Activated gamma-delta T cell (primary cell): ENCODE measurements around the gene ZNF341.
"Not testable (repeated sequence)": the region's sequence is repeated elsewhere in the genome, so short reads cannot be mapped to it uniquely, and the experiment has no call there.

Experiments used
- DNase-seq: peaks from one replicate; lab custom pipeline; 2025; lab: John Stamatoyannopoulos, UW

The ZNF341 gene

DNA sequence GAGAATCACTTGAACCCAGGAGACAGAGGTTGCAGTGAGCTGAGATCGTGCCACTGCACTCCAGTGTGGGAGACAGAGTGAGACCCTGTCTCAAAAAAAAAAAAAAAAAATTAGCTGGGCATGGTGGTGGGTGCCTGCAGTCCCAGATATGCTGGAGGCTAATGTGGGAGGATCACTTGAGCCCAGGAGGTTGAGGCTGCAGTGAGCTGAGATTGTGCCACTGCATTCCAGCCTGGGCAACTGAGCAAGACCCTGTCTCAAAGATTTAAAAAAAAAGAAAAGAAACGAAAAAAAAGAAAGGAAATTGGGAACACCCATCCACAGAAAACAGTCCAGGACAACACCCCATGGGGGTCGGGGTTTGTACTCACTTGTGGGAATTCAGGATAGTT, 60.8 kb downstream of the ZNF341 start:
- not testable (repeated sequence) for DNase-seq

DNA sequence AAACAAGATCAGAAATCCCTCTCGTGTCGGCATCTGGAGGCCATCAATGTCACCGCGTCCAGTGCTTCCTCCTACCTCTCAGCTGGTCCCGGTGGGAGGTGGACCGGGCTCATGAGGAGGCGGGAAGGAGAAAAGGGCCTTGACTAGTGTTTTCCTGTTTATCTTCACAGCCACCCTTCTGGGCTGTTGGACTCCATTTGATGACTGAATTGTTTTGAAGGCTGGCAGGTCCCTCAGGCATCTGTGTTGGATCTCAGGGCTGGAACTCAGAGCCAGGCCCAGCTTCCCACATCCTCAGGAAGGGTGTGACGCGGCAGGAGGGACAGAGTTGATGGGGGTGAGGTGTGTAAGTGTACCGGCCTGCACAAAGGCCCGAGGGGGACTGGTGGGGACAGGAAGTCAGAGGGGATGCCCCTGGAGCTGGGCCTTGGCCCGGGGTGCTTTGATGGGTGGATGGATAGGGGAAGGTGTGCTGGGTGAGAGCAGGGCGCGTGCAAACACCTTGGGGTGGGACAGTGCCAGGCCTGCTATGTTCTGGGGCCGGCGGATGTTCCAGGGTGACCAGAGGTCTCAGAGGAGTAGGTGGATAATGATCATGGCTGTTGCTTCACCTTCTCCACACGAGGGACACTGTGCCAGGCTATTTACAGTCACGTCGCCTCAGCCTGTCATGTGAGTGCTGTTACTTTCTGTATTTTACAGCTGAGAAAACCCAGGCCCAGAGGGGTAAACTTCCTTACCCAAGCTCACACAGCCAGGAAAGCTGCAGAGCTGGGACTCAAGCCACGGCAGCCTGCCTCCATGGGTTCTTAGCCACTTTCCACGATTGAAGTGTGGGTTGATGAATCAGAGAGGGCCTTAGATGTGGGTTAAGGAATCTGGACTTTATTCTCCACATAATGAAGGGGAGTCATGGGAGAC, 61.5 kb downstream of the ZNF341 start:
- no peak for DNase-seq

DNA sequence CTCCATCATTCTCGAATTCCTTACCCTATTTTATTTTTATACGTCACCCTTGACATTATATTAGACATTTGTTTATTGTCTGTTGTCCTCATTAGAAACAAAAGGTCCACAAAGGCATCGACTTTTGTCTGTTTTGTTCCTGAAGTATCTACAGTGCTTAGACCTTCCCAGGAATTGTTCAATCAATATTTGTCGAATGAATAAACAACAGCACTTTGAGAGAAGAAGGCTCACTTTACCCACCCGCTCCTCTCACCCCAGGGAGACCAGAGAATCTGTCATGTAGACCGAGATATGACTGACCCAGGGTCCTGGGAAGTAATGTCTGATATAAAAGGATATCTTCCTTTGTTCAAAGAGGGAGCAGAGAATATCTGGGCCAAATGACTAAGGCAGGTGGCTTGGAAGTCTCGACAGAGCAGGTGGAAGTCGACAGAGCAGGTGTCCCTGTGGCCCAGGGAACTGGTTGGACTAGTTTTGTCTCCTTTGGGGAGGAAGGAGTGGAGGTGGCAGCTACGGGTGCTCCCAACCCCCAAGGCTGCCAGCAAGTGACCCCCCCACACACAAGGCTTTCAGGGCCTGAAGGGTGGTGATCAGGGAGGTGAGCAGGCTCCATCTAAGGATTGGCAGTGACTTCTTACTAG, 64.6 kb downstream of the ZNF341 start:
- no peak for DNase-seq

DNA sequence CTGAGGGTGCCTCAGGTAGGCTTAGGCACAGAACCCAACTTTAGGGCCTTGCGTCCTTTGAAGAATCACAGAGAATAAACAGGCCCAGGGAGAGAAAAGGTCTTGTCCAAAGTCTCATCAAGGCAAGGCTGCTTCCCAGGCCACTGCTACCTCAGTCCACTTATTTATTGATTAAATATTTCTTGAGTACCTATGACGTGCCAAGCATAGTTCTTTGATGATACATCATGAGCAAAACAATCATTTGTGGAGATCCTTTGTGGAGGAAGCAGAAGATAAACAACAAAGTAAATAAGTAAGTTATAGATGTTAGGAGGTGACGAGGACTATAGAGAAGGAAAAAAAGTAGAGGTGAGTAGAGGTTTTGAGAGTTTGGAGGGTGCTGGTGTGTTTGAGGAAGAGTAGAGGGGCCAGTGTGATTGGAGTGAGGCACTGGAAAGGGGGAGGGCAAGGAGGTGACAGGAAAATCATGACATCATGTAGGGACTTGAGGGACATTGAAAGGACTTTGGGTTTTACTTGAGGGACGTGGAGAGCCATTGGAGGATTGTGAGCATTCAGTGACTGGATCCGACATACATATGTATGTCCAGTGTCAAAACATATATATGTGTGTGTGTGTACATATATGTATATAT, 65.2 kb downstream of the ZNF341 start:
- no peak for DNase-seq

DNA sequence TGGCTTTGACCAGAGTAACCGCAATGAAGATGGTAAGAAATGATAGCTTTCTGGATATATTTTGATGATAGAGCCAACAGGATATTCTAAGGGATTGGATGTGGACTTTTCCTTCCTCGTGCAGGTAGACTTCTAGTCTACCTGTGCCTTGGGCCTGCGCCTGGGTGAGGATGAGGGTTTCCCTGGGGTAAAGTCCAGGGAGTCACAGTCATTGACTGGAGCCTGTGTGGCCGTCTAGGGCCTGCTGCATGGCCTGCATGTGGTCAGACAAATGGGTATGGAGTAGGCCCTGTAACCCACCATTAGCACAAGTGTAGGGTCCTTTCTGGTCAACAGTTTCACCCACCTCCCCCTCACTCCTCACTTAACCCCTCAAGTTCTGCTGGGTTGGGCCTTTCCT, 66.6 kb downstream of the ZNF341 start:
- no peak for DNase-seq

DNA sequence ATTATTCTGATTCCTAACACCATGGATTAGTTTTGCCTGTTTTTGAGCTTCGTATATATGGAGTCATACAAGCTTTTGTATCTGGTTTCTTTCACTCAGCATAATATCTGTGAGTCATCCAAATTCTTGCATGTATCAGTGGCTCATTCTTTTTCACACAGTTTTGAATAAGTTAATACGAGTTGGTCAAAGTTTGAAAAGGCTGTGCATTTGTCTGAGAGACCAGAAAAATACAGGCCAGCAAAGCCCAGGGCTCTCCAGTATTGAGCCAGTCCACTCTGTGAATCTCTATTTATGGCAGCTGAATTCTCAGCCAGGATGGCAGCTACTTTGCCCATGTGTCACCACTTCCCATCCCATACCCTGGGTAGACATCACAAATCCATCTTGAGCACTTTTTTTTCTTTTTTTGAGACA, 72.1 kb downstream of the ZNF341 start:
- DNase-seq: no peak

DNA sequence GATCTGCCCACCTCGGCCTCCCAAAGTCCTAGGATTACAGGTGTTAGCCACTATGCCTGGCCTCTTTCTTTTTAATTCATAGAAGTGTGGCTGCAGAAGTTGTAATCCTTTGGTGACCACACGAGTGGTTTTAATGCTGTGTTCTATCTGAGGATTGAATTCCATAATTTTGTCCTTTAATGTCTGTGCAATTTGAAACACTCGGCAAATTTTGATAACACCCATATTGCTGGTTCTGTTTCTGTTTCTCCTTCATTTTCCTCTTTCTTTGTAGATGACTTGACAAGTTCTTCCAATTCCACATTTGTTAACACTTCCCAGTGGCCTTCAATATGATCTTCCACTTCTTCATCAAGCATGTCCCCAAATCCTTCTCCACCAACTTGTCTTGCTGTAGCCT, 76.6 kb downstream of the ZNF341 start:
- DNase-seq: no peak

DNA sequence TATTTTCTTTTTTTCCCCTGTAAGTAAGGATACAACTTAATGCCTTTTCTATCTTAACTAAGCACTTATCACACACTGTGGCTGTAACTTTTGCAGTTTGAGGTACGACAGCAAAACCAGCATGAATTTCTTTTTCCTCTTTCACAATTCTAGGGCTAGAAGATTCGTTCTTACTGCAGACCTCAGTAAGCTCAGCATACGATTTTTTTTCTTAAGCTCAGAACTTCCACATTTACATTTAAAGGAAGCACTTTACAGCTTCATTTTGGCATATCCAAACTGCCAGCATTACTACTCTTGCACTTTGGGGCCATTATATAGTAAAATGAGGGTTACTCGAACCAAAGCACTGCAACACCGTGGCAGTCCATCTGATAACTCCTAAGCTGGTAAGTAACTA, 78.5 kb downstream of the ZNF341 start:
- no peak for DNase-seq

DNA sequence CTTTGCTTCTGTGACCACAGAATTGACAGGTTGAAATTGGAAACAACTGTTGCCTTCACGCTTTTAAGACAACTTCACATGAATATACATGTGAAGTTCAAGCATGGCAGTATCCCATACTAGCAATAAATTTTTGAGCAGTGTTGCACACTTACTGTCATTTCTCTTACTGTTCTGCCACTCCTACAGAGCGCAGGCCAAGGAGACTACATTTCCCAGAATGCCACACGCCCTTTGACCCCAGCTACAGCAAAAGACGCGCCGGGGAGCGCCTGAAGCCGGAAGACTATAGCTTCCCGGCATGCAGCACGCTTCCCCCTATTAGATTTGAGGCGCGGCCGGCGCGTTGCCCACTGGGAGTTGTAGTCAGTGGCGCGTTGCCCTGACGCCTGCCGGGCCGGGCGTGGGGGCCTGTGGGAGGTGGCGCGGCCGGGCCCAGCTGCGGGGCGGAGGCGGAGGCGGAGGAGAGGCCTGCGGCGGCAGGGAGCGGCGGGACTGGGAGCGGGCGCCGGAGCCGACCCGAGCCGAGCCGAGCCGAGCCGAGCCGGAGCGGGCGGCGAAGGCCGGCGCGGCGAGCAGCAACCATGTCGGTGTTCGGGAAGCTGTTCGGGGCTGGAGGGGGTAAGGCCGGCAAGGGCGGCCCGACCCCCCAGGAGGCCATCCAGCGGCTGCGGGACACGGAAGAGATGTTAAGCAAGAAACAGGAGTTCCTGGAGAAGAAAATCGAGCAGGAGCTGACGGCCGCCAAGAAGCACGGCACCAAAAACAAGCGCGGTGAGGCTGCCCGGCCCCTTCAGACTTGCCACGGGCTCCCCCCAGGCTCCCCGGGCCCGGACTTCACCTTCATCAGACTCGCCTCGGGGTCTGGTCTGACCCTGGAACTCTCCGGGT, 79.3 kb downstream of the ZNF341 start, which contains the start of gene CHMP4B:
CHMP4B (plus strand) TSS at position 464 of the 891 bp plus-strand sequence; CDS start at position 585, 121 bp downstream.
- DNase-seq: peak; percentile 98

DNA sequence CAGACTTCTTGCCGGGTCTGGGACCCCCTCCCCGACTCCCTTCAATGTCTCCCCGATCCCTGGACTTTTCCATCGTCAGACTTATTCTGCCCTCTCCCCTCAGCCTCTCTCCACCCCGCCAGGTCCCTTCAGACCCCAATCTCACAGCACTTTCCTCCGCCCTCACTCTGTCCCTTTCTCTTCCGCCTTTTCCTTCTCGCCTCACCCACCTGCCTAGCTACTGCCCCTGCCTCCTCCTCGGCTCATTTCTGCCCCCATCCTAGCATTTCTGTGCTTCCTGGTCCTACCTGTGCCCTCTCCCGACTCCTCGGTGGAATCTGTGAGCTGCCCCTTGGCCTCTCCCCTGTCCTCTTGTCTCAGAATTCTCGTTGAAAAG, 80.0 kb downstream of the ZNF341 start:
- no peak for DNase-seq

DNA sequence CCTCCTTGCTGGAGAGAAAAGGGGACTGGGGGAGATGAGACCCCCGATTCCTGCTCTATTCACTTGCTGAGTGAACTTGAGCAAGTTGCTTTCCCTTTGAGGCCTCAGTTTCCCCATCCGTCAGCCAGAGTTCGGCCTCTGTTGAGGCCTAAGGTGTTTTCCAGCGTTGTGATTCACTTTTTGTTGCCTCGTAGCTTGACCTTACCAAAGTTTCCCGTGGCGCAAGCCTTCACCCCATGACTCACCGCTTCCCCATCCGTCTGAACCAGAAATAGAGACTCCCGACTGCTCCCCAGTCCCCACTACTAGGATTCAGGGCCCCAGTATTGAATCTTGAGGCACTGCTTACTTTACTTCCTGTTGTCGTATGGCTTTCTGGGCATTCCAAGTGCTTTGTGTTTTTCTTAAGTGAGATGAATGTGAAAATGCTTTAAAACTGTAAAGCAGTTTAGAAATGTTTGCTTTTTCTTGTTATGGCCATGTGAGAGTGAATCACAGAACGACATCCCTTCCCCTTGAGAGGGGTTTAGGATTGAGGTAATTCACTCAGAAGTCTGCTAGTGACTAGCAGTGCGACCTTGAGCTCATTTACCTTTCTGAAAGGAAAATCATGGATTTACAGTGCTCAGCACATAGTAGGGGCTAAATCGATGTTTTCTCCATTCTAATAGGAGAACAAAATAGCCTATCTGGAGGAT, 80.5 kb downstream of the ZNF341 start:
- no peak for DNase-seq

DNA sequence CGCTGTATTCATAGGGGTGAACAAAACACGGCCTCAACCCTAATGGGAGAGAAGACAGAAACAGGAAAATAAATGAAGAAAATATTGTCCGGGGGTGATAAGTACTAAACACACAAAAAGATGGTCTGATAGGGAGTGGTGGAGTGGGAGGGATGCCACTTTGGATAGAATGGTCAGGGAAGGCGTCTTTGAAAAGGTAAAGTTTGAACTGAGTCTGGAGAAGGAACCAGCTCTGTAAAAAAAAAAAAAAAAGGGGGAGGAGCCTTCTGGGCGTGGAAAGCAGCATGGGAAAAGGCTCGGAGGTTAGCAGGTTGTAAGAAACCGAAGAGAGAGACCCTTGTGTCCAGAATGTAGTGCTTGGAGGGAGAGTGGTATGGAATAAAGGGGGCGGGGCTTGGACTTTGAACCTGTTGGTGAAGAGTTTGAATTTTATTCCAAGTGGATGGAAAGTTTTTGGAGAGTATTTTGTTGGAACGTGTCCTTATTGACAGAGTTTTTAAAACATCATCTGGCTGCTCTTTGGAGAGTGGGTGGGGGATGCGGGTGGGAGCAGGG, 81.2 kb downstream of the ZNF341 start:
- no peak for DNase-seq

DNA sequence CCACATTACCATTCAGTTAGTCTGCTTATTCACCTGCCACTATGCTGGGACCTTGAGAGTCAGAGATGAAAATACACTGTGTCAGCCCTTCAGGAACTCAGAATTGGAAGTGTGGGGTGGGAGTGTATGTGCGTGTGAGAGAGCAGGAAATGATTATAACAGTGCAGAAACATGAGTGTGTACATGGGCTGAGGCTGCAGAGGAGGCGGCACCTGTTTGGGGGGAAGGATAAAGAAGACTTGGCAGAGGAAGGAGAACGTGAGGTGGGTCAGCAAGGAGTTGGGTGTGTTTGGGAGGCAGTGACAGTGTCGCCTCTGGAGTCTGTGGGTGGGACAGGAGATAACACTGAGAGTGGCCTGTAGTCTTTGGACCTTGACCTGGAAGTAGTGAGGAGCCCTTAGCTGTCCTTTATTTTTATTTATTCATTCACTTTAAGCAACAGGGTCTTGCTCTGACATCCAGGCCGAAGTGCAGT, 82.5 kb downstream of the ZNF341 start:
- DNase-seq: no peak

DNA sequence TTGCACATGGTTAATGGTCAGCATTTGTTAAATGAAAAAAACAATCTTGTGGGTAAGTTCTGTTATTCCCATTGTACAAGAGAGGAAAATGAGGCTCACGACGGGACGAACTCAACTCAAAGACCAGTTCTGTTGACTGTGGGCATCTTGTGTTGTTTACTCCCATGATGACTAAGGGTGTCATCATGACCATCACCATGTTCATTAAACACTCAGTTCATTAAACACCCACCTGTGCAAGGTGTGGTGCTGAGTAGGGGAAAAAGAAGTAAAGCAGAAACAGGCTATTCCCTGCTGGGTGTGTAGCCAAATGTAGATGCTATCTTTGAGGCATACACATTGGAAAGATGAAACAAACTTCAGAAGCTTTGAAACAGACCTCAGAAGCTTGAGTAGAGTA, 83.9 kb downstream of the ZNF341 start:
- no peak for DNase-seq

DNA sequence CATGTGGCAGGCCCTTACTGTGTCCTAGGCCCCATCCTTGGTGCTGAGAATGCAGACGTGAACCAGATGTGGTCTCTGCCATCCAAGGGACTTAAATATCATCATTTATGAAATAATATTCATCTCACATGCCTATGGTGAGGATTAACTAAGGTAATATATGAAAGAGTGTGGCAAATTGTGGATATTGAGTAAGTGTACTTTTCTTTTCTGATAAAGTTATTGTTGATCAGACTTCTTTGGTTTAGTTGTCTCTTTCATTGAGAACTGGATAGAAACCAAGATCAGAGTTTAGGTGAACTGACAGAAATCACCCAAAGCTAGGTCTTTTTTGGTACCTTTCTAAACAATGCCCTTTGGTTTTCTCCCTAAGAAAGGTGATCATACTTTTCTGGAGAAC, 84.4 kb downstream of the ZNF341 start:
- no peak for DNase-seq

DNA sequence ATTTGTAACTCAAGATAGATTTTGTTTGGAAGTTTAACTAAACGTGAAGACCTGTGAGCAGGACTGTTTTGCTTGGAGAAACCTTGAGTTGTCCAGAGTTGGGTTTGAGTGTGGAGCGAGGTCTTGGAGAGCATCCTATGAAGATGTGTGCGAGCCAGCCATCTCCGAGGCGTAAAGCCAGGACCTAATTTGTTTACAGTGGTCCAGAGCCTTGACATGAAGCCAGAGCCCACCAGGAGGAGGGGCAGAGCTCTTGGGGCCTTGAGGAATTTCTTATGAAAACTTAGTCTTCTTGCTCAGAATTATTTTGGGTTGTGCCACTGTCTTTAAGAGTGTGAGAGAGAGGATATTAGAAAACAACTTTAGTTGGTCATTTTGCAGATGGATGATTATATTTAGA, 85.6 kb downstream of the ZNF341 start:
- no peak for DNase-seq

DNA sequence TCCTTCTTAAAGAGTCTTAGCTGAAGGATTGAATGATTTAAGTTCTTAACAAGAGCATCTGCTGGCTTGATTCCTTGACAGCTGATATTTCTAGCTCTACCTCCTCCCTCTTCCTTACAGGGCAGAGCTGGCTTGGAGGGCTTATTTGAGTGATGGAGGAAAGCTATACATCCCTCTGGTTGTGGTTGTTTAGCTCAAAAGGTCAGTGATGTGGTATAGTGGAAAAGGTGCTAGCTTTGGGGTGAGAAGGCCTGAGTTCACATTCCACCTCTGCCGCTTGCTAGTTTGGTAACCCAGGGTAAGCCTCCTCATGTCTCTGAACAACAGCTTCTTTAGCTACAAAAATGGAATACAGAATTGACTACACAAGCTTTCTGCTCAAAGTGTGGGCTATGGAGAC, 87.7 kb downstream of the ZNF341 start:
- DNase-seq: no peak

DNA sequence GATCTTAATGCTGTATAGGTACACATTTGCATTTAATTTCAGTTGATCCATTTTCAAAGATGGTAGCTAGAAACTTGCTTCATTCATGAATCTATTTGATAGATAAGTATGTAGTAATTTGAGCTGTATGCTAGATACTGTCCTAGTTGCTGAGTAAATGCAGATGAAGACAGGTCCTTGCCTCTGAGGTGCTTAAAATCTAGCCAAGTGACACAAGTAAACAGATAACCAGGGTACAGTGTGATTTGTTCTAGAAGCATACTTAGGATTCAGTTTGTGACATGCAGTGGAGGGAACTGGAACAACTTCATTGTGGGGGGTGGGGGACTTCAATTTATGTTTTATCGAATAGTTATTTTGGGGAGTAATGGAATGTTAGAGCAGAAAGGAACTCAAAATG, 88.6 kb downstream of the ZNF341 start:
- DNase-seq: no peak

DNA sequence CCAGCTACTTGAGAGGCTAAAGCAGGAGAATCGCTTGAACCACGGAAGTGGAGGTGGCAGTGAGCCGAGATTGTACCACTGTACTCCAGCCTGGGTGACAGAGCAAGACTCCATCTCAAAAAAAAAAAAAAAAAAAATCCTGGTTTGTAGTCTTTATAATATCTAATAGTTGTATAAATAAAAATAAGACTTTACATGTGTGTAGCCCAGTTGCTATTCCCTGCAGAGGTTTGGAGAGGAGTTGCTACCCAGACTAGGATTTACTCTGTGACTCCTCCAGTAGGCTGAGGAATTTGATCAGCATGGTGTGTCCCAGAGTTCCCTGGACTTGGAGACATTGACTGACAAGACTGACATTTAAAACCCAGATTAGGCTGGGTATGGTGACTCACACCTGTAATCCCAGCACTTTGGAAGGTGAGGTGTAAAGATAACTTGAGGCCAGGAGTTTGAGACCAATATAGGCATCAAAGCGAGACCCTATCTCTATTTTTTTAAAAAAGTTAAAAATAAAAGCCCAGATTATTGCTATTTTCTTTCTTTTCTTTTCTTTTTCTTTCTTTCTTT, 89.6 kb downstream of the ZNF341 start:
- DNase-seq: no peak

DNA sequence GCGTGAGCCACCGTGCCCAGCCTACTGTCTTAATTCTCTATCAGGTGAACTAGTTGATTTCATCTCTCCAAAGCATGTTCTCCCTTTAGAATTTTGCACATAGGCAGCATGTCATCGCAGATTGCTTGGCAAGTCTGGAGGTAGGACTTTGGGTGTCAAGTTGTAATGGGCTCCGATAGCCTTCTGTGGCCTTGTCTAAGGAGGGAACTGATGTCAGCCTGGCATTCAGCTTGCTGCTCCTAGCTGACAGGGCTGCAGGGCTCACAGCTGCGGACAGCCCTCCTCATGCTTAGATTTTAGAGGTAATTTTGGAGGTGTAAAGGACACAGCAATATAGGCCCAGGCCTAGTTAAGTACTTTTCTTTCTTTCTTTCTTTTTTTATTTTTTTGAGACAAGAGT, 90.6 kb downstream of the ZNF341 start:
- no peak for DNase-seq
